ENCODE measurements around the gene DAAM1. TPM values are rescaled to one million over a fixed set of nuclear protein-coding genes. Genes with fewer than 3 reads are reported as not detected.
A peak's percentile ranks its signal among the peaks of the same experiment; 100 is the strongest.

The DAAM1 gene
- total and polyA plus RNA-seq, 7 donors = 5.7 to 37.1 (median 8.9) TPM

- DNase-seq (no peak), ATAC-seq (no peak)
- Histone ChIP-seq H3K27me3 (ENCODE audit: insufficient read depth in 3 of 3, low read length in 2 of 3) (no peaks in the 10 kb centered on the region), H3K36me3 (ENCODE audit: insufficient read depth in 1 of 2, low read depth in 1 of 2) (no peaks in the 10 kb centered on the region), H3K9me3 (no peaks in the 10 kb centered on the region), H3K4me1 (peaks cover 5% of the 10 kb centered on the region), H3K4me3 (no peak overlapping the region), H3K27ac (no peak overlapping the region)
- intact Hi-C loops (cut with DNase I) = no loop called here
- TF ChIP-seq CTCF (IDR thresholded peaks at IDR 0.05) = no peak
- WGBS, 3 donors = 88 to 92% (median 91%) methylated on average over 3 of the region's 3 CpGs
Measured at GRCh38 chr14:59184396-59184795, 4.1 kb upstream of the DAAM1 start.

GRCh38 chr14:59185676-59186075 is 2.8 kb upstream of the DAAM1 start:
- no peak for TF ChIP-seq CTCF (IDR thresholded peaks at IDR 0.05)
- intact Hi-C loops (cut with DNase I) = no loop called here
- 88 to 94% (median 92%) methylated on average over 2 of the region's 2 CpGs for WGBS, 3 donors
- no peak overlapping the region for H3K27ac ChIP-seq
- no peaks in the 10 kb centered on the region for H3K36me3 ChIP-seq (ENCODE audit: insufficient read depth in 1 of 2, low read depth in 1 of 2)
- no peak overlapping the region for H3K4me3 ChIP-seq
- ATAC-seq (no peak), DNase-seq (no peak)
- H3K9me3 ChIP-seq = no peaks in the 10 kb centered on the region
- no peaks in the 10 kb centered on the region for H3K27me3 ChIP-seq (ENCODE audit: insufficient read depth in 3 of 3, low read length in 2 of 3)
- peaks cover 10% of the 10 kb centered on the region for H3K4me1 ChIP-seq

- H3K27me3 ChIP-seq (ENCODE audit: insufficient read depth in 3 of 3, low read length in 2 of 3) = no peaks in the 10 kb centered on the region
- no peaks in the 10 kb centered on the region for H3K36me3 ChIP-seq (ENCODE audit: insufficient read depth in 1 of 2, low read depth in 1 of 2)
- intact Hi-C loops (cut with DNase I) = no loop called here
- ATAC-seq (no peak), DNase-seq (no peak)
- H3K4me3 ChIP-seq = no peak overlapping the region
- TF ChIP-seq CTCF (IDR thresholded peaks at IDR 0.05) = no peak
- no peaks in the 10 kb centered on the region for H3K9me3 ChIP-seq
- no peak overlapping the region for H3K27ac ChIP-seq
- H3K4me1 ChIP-seq = peaks cover 11% of the 10 kb centered on the region
Measured at GRCh38 chr14:59186306-59186705, 2.2 kb upstream of the DAAM1 start.

GRCh38 chr14:59187118-59187517 is 1.3 kb upstream of the DAAM1 start:
- peaks cover 14% of the 10 kb centered on the region for H3K4me1 ChIP-seq
- no peak overlapping the region for H3K27ac ChIP-seq
- intact Hi-C loops (cut with DNase I) = no loop called here
- no peak for TF ChIP-seq CTCF (IDR thresholded peaks at IDR 0.05)
- DNase-seq (no peak), ATAC-seq (no peak)
- no peaks in the 10 kb centered on the region for H3K27me3 ChIP-seq (ENCODE audit: insufficient read depth in 3 of 3, low read length in 2 of 3)
- H3K9me3 ChIP-seq = no peaks in the 10 kb centered on the region
- H3K4me3 ChIP-seq = peak overlapping the region; percentile 83
- no peaks in the 10 kb centered on the region for H3K36me3 ChIP-seq (ENCODE audit: insufficient read depth in 1 of 2, low read depth in 1 of 2)
- WGBS, 3 donors = 56 to 62% (median 61%) methylated on average over 4 of the region's 4 CpGs

- no peaks in the 10 kb centered on the region for H3K36me3 ChIP-seq (ENCODE audit: insufficient read depth in 1 of 2, low read depth in 1 of 2)
- peak overlapping the region; percentile 83 for H3K4me3 ChIP-seq
- peaks cover 14% of the 10 kb centered on the region for H3K4me1 ChIP-seq
- DNase-seq = peak; percentile 24 to 61
- no peaks in the 10 kb centered on the region for H3K9me3 ChIP-seq
- H3K27me3 ChIP-seq (ENCODE audit: insufficient read depth in 3 of 3, low read length in 2 of 3) = no peaks in the 10 kb centered on the region
- no peak for TF ChIP-seq CTCF (IDR thresholded peaks at IDR 0.05)
- ATAC-seq = peak; percentile 26 to 47 (median 34)
- intact Hi-C loops (cut with DNase I) = no loop called here
- H3K27ac ChIP-seq = peak overlapping the region; percentile 87
- whole genome bisulfite sequencing, 3 donors = 0% methylated on average over 43 of the region's 43 CpGs
Measured at GRCh38 chr14:59187802-59188460, 536 bp upstream of the DAAM1 start.
